Measurements from ENCODE around the gene FAM200B. TPM values are rescaled to one million over a fixed set of nuclear protein-coding genes. Genes with fewer than 3 reads are reported as not detected.

The FAM200B gene
- polyA plus RNA-seq, 2 of the 4 experiments (the other 2 are of a cell fraction) = 40.8 to 41.6 TPM

DNA sequence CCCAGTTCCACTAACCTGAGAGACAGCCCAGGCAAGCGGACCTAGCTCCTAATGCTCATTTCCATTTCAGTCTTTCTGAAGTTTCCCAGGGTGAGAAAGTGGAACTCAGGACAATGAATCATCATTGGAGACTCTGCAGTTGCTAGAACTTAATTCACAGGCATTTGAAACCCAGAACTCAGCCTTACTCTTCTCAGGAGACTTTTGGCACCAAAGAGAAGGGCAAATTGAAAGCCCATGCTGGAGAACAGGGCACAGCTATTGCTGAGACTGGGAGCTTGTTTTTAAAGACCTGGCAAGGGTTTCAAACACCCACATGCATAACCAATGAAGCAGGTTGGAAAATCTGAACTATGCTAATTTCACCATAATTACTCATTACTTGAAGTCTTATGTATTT lies 57.2 kb downstream of the FAM200B start:
- no peak for DNase-seq (ENCODE audit: low read depth in 1 of 2, low spot score in 1 of 2)
- FAIRE-seq = no peak
- POLR2A ChIA-PET = no interaction called here
- H3K27ac ChIP-seq = no peak overlapping the region
- H3K4me3 ChIP-seq = no peak overlapping the region
- CTCF ChIA-PET = interaction anchor here (1.4 kb wide), 1 partner anchor 143 kb away, joined by 5 read pairs; no protein-coding TSS in a partner anchor
- ATAC-seq = no peak
- TF ChIP-seq ZFP36 (IDR thresholded peaks at IDR 0.05; ENCODE audit: borderline replicate concordance, partially characterized antibody) (no peak), EHF (CRISPR knock-in tag; IDR thresholded peaks at IDR 0.05) (no peak), ZNF302 (CRISPR knock-in tag; IDR thresholded peaks at IDR 0.05) (no peak), SREBF2 (IDR thresholded peaks at IDR 0.05) (no peak), HOXB13 (CRISPR knock-in tag; IDR thresholded peaks at IDR 0.05; ENCODE audit: low read depth) (no peak), MAZ (IDR thresholded peaks at IDR 0.05; ENCODE audit: borderline replicate concordance, low read depth, low read length) (no peak), FOXS1 (CRISPR knock-in tag; IDR thresholded peaks at IDR 0.05) (no peak), BCL3 (IDR thresholded peaks at IDR 0.05) (no peak), HOXA7 (CRISPR knock-in tag; IDR thresholded peaks at IDR 0.05) (no peak)
- TF ChIP-seq, protein P1, sequence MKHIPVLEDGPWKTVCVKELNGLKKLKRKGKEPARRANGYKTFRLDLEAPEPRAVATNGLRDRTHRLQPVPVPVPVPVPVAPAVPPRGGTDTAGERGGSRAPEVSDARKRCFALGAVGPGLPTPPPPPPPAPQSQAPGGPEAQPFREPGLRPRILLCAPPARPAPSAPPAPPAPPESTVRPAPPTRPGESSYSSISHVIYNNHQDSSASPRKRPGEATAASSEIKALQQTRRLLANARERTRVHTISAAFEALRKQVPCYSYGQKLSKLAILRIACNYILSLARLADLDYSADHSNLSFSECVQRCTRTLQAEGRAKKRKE (CRISPR knock-in tag; IDR thresholded peaks at IDR 0.05; ENCODE audit: low read depth) = no peak
- no peaks in the 10 kb centered on the region for H3K4me1 ChIP-seq
- 90% methylated on average over 1 of the region's 1 CpG for WGBS (ENCODE audit: missing lambda C conversion rate)
- peaks cover 14% of the 10 kb centered on the region; the same call in 2 of the 3 replicates for H3K9me3 ChIP-seq
- H3K4me2 ChIP-seq = no peak overlapping the region

Other genes with a start within 250 kb of the FAM200B start
- gene CC2D2A, start 211.9 kb upstream of the FAM200B start, polyA plus RNA-seq (2011; rRNA removed) = 18.8 and 23.3 TPM in 2 replicates
- 10.1 to 11.3 TPM (median 10.7 TPM) in 3 replicates for gene CC2D2A, start 211.9 kb upstream of the FAM200B start, polyA plus RNA-seq (2017; fragmentation: RNase III; extraction: RNeasy Plus Mini Kit Qiagen cat#74134 plus additional on column Dnase treatment)
- 33.0 and 45.4 TPM in 2 replicates for gene FBXL5, start 26.5 kb upstream of the FAM200B start, polyA plus RNA-seq (2011; rRNA removed)
- gene FBXL5, start 26.5 kb upstream of the FAM200B start, polyA plus RNA-seq (2017; fragmentation: RNase III; extraction: RNeasy Plus Mini Kit Qiagen cat#74134 plus additional on column Dnase treatment) = 44.2 to 46.7 TPM (median 44.2 TPM) in 3 replicates
- gene BST1, start 21.2 kb downstream of the FAM200B start, polyA plus RNA-seq (2011; rRNA removed) = 11.7 and 13.6 TPM in 2 replicates
- 16.0 to 18.3 TPM (median 16.4 TPM) in 3 replicates for gene BST1, start 21.2 kb downstream of the FAM200B start, polyA plus RNA-seq (2017; fragmentation: RNase III; extraction: RNeasy Plus Mini Kit Qiagen cat#74134 plus additional on column Dnase treatment)
- gene CD38, start 96.5 kb downstream of the FAM200B start, polyA plus RNA-seq (2011; rRNA removed) = 12.2 and 12.4 TPM in 2 replicates
- gene CD38, start 96.5 kb downstream of the FAM200B start, polyA plus RNA-seq (2017; fragmentation: RNase III; extraction: RNeasy Plus Mini Kit Qiagen cat#74134 plus additional on column Dnase treatment) = 7.8 to 9.1 TPM (median 8.2 TPM) in 3 replicates